ENCODE data around the gene FOXC1.

GRCh38 chr6:1577146-1577680, 32.5 kb upstream of the FOXC1 start:
- no peak for TF ChIP-seq REST (IDR thresholded peaks at IDR 0.05; ENCODE audit: insufficient replicate concordance, low read depth)
- no peak for TF ChIP-seq SPI1 (IDR thresholded peaks at IDR 0.05; ENCODE audit: borderline replicate concordance, low read depth)
